H1 (cell line): Measurements from ENCODE around the gene DDX50. TPM values are rescaled to one million over a fixed set of nuclear protein-coding genes. Genes with fewer than 3 reads are reported as not detected.

ENCODE experiments used
- EP300 ChIP-seq, 2 experiments: IDR thresholded peaks; 1 replicate in 1 of 2; 2 replicates in 1 of 2; pipeline ENCODE4 v1.6.1; 2011 to 2012; ENCODE audit warnings: low read depth in 2 of 2, low read length in 2 of 2, mild to moderate bottlenecking in 2 of 2, borderline replicate concordance in 1 of 2, inconsistent platforms in 1 of 2, moderate library complexity in 1 of 2
- HDAC6 ChIP-seq: IDR thresholded peaks from one replicate; pipeline ENCODE4 v1.7.1; 2012; ENCODE audit warnings: low read depth, mild to moderate bottlenecking, inconsistent platforms, low read length, moderate library complexity
- KDM1A ChIP-seq: fragments of 200-600, 300-600 bp; sonication (generic); IDR thresholded peaks from 2 replicates; pipeline ENCODE4 v1.7.1; 2016; ENCODE audit warnings: mild to moderate bottlenecking, low read length, borderline replicate concordance
- PHF8 ChIP-seq: fragments of 200-600 bp; sonication (generic); conservative IDR thresholded peaks from 2 replicates; pipeline ENCODE4 v1.7.1; 2012; ENCODE audit warnings: low read depth, mild to moderate bottlenecking, inconsistent platforms, low read length, moderate library complexity
- RNF2 ChIP-seq: fragments of 200-900, 300-1000 bp; sonication (generic); IDR thresholded peaks from 2 replicates; pipeline ENCODE4 v1.7.1; 2016; ENCODE audit warnings: borderline replicate concordance, low read depth, mild to moderate bottlenecking, antibody characterized with exemption, low read length; ENCODE audit not compliant: poor library complexity, severe bottlenecking; ENCODE audit errors: missing control alignments
- TAF1 ChIP-seq: IDR thresholded peaks from 2 replicates; pipeline ENCODE4 v1.6.1; 2011; ENCODE audit warnings: mild to moderate bottlenecking, low read depth, low read length
- polyA plus RNA-seq, 7 experiments: library from polyadenylated mRNA; depleted of rRNA in 3 of 7; stranded (reverse) in 5 of 7; unstranded in 2 of 7; fragments of >200 nt in 5 of 7; fragments of 200-250 nt in 2 of 7; gene quantifications; 1 replicate in 5 of 7; 2 replicates in 1 of 7; 4 replicates in 1 of 7; pipeline versions ENCODE4 v1.2.1 to v1.2.3, GENCODE V29; 2011 to 2013; ENCODE audit warnings: missing spikeins in 2 of 7, mixed read lengths in 2 of 7
- total RNA-seq: library from RNA; stranded (reverse); fragmentation: NEBNext Ultra II Directional; extraction: Animal tissue kit (Norgen Biotek cat#: 25700); gene quantifications from 2 replicates; pipeline ENCODE4 v1.2.1, GENCODE V29; 2021

Gene DDX50
- total and polyA plus RNA-seq, 2 of the 8 experiments (the other 6 are each of a cell fraction or from before 2014, with no cell fraction given) = 20.0 to 36.5 TPM

DNA sequence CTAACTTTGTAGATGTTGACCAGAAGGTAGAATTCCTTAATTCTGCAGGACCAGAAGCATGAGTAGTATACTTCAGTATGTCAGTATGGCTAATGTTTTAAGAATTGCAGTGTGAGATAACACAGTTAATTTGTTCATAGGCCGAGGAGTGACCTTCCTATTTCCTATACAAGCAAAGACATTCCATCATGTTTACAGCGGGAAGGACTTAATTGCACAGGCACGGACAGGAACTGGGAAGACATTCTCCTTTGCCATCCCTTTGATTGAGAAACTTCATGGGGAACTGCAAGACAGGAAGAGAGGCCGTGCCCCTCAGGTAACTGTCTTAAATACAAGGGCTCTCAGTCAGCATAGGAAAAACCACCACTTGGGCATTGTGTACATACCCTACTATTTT is 62.0 kb downstream of the DDX50 start (continued):
- TF ChIP-seq HDAC6 (no peak), RNF2 (no peak), KDM1A (no peak), PHF8 (no peak), EP300 (IDR thresholded peaks at IDR 0.05; ENCODE audit: borderline replicate concordance in 1 of 2, low read depth in 2 of 2, low read length in 2 of 2) (no peak), TAF1 (no peak)
